GM18520 (cell line): ENCODE results near the gene PYGM.
"Not testable (repeated sequence)": the region's sequence is repeated elsewhere in the genome, so short reads cannot be mapped to it uniquely, and the experiment has no call there.

Experiments used
- ATAC-seq: cut with Tn5 transposase; IDR thresholded peaks from one replicate; pipeline ENCODE4 v1.9.1; 2021; ENCODE audit not compliant: unreplicated experiment

Gene PYGM

GRCh38 chr11:64718780-64719124 is 41.0 kb downstream of the PYGM start:
- ATAC-seq: no peak

GRCh38 chr11:64718084-64718779 is 41.5 kb downstream of the PYGM start:
- no peak for ATAC-seq

- ATAC-seq: no peak
These were observed 42.6 kb downstream of the PYGM start for GRCh38 chr11:64717268-64717578.

GRCh38 chr11:64716473-64717267 is 43.1 kb downstream of the PYGM start:
- no peak for ATAC-seq

GRCh38 chr11:64715756-64716472 is 43.9 kb downstream of the PYGM start:
- no peak for ATAC-seq

- ATAC-seq: no peak
These were observed 44.7 kb downstream of the PYGM start for GRCh38 chr11:64715110-64715509.

- ATAC-seq: no peak
These were observed 45.1 kb downstream of the PYGM start for GRCh38 chr11:64714666-64715065.

GRCh38 chr11:64713781-64714363 is 45.9 kb downstream of the PYGM start:
- ATAC-seq: no peak

- ATAC-seq: no peak
These were observed 46.6 kb downstream of the PYGM start for GRCh38 chr11:64713016-64713707.

GRCh38 chr11:64712430-64713015 is 47.3 kb downstream of the PYGM start:
- no peak for ATAC-seq

- no peak for ATAC-seq
These were observed 47.8 kb downstream of the PYGM start for GRCh38 chr11:64711956-64712362.

GRCh38 chr11:64711138-64711955 is 48.4 kb downstream of the PYGM start:
- ATAC-seq: no peak

- no peak for ATAC-seq
These were observed 49.2 kb downstream of the PYGM start for GRCh38 chr11:64710418-64711137.

- no peak for ATAC-seq
These were observed 54.3 kb downstream of the PYGM start for GRCh38 chr11:64705501-64705900.

- ATAC-seq: no peak
These were observed 56.7 kb downstream of the PYGM start for GRCh38 chr11:64703048-64703447.

- ATAC-seq: not testable (repeated sequence)
These were observed 57.8 kb downstream of the PYGM start for GRCh38 chr11:64701956-64702355.

- ATAC-seq: no peak
These were observed 61.3 kb downstream of the PYGM start for GRCh38 chr11:64698427-64698826.

GRCh38 chr11:64697663-64698375 is 62.0 kb downstream of the PYGM start:
- ATAC-seq: no peak
